Measurements from ENCODE around the gene SLC2A11.
A peak's percentile ranks its signal among the peaks of the same experiment; 100 is the strongest.

SLC2A11 gene

DNA sequence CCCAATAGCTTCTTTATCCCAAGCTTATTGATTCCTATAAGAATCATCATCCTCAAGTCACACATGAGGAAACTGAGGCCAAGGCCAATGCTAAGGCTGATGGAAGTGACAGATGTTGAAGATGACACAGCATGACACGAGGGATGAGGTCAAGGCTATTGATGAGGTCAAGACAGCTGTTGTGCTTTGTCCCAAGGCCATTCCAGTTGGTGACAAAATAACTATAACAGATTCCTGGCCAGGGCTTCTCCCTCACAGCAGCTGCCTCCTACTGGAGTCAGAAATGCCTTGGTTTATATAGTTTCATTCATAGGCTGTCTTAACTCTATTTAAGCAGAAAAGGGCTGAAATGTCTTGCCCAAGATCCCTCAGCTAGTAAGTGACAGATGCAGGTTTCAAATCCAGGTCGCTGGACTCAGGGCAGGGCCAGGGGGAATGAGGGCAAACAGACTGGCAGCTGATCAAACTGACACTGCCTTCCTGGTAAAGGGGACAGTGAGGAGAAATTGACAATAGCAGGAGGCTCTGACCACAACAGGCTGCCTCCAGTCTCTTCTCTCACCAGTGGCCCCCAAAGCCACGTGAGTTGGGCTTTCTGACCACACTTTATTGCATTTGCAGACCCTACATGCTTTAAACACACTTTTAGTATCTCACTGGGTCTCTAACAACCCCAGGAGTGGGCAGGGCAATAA is 53.0 kb downstream of the SLC2A11 start:
- Histone ChIP-seq H3K9me3 (ENCODE audit: insufficient read depth, low read length) (no peaks in the 10 kb centered on the region), H3K9ac (ENCODE audit: low read length) (no peak overlapping the region), H4K20me1 (ENCODE audit: low read depth, low read length) (no peaks in the 10 kb centered on the region), H3K27me3 (ENCODE audit: low read length) (no peaks in the 10 kb centered on the region), H3K27ac (ENCODE audit: low read depth, low read length) (no peak overlapping the region), H3K4me2 (ENCODE audit: low read depth, low read length, poor library complexity, severe bottlenecking) (no peak overlapping the region), H3K36me3 (ENCODE audit: low read length) (no peaks in the 10 kb centered on the region), H3K9me2 (replicated peaks; ENCODE audit: insufficient read depth, low read length) (no peaks in the 10 kb centered on the region), H3F3A (ENCODE audit: insufficient read depth) (peaks cover 13% of the 10 kb centered on the region), H3K79me2 (ENCODE audit: insufficient read depth, low read length) (no peaks in the 10 kb centered on the region), H2AFZ (ENCODE audit: low read depth, low read length, severe bottlenecking) (no peak overlapping the region), H3K4me3 (ENCODE audit: insufficient read depth, low read length, poor library complexity, severe bottlenecking) (no peak overlapping the region)
- TF ChIP-seq EZH2phosphoT487 (conservative IDR thresholded peaks at IDR 0.05; ENCODE audit: low read length), result no peak
- TF ChIP-seq, protein P1, sequence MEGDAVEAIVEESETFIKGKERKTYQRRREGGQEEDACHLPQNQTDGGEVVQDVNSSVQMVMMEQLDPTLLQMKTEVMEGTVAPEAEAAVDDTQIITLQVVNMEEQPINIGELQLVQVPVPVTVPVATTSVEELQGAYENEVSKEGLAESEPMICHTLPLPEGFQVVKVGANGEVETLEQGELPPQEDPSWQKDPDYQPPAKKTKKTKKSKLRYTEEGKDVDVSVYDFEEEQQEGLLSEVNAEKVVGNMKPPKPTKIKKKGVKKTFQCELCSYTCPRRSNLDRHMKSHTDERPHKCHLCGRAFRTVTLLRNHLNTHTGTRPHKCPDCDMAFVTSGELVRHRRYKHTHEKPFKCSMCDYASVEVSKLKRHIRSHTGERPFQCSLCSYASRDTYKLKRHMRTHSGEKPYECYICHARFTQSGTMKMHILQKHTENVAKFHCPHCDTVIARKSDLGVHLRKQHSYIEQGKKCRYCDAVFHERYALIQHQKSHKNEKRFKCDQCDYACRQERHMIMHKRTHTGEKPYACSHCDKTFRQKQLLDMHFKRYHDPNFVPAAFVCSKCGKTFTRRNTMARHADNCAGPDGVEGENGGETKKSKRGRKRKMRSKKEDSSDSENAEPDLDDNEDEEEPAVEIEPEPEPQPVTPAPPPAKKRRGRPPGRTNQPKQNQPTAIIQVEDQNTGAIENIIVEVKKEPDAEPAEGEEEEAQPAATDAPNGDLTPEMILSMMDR (IDR thresholded peaks at IDR 0.05; ENCODE audit: insufficient read depth, low read length, poor library complexity, severe bottlenecking), result no peak

DNA sequence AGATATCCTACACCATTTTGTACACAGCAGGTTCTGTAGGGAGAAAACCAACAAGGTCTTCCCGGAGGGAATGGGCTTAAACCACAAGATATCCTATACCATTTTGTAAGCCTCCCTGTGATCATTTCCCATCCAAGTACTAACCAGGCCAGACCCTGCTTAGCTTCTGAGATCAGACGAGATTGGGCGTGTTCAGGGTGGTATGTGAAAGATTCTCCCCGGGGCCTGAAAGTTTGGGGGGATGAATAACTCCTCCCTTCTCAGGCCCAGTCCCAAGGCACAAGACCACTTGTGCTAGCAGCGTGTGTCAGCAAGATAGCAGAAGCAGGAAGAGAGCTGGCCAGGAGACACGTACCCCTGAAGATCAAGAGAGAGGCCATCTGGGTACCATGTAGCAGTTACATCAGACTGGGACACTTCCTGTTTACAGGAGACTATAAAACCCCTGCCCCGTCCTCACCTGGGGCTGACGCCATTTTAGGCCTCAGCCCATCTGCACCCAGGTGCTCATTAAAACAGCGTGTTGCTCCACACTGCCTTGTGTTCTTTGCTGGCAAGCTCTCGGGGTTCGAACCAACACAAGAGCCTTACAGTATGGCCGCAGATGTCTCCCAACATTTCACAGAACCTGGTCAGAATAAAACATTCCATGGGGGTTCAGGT is 53.8 kb downstream of the SLC2A11 start:
- Histone ChIP-seq H3K4me3 (ENCODE audit: insufficient read depth, low read length, poor library complexity, severe bottlenecking) (no peak overlapping the region), H3K9ac (ENCODE audit: low read length) (no peak overlapping the region), H3K79me2 (ENCODE audit: insufficient read depth, low read length) (no peaks in the 10 kb centered on the region), H3K4me2 (ENCODE audit: low read depth, low read length, poor library complexity, severe bottlenecking) (no peak overlapping the region), H3K9me2 (replicated peaks; ENCODE audit: insufficient read depth, low read length) (no peaks in the 10 kb centered on the region), H3K27ac (ENCODE audit: low read depth, low read length) (no peak overlapping the region), H3K9me3 (ENCODE audit: insufficient read depth, low read length) (no peaks in the 10 kb centered on the region), H3K27me3 (ENCODE audit: low read length) (no peaks in the 10 kb centered on the region), H2AFZ (ENCODE audit: low read depth, low read length, severe bottlenecking) (no peak overlapping the region), H4K20me1 (ENCODE audit: low read depth, low read length) (no peaks in the 10 kb centered on the region), H3F3A (ENCODE audit: insufficient read depth) (peaks cover 14% of the 10 kb centered on the region), H3K36me3 (ENCODE audit: low read length) (no peaks in the 10 kb centered on the region)
- TF ChIP-seq, protein P1 (IDR thresholded peaks at IDR 0.05; ENCODE audit: insufficient read depth, low read length, poor library complexity, severe bottlenecking), result no peak
- TF ChIP-seq EZH2phosphoT487 (conservative IDR thresholded peaks at IDR 0.05; ENCODE audit: low read length), result no peak

DNA sequence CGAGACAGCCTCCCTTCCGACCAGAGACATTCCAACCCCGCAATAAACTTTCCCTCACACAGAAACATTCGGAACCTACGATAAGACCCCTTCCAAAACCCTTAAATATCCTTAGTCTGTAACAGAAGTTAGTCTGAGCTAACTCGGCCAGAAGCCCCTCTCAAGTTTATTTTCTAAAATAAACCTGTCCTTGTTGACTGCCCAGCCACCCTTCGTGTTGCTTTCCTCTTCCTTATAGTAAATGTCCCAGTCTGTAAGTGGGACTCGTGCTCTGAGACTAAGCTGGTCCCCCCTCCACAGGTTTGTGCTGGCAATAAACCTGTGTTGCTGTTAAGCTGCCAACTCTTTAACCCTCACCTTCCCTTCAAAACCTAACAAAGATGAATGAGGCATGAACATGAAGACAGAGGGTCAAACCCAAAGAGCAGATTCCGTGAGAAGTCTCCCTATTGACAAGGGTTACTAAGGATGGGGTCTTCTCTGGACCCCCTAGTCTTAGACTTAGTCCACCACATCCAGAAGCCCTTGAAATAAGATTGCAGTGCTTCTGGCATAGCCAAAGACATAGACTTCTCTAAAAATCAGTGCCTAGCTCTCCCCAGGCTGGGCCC is 54.7 kb downstream of the SLC2A11 start:
- Histone ChIP-seq H3K27ac (ENCODE audit: low read depth, low read length) (no peak overlapping the region), H4K20me1 (ENCODE audit: low read depth, low read length) (no peaks in the 10 kb centered on the region), H3K79me2 (ENCODE audit: insufficient read depth, low read length) (no peaks in the 10 kb centered on the region), H3K9me2 (replicated peaks; ENCODE audit: insufficient read depth, low read length) (no peaks in the 10 kb centered on the region), H3K4me2 (ENCODE audit: low read depth, low read length, poor library complexity, severe bottlenecking) (peak overlapping the region; percentile 90), H3K36me3 (ENCODE audit: low read length) (no peaks in the 10 kb centered on the region), H3K9ac (ENCODE audit: low read length) (no peak overlapping the region), H3K27me3 (ENCODE audit: low read length) (no peaks in the 10 kb centered on the region), H3F3A (ENCODE audit: insufficient read depth) (peaks cover 14% of the 10 kb centered on the region), H3K4me3 (ENCODE audit: insufficient read depth, low read length, poor library complexity, severe bottlenecking) (no peak overlapping the region), H2AFZ (ENCODE audit: low read depth, low read length, severe bottlenecking) (no peak overlapping the region), H3K9me3 (ENCODE audit: insufficient read depth, low read length) (no peaks in the 10 kb centered on the region)
- no peak for TF ChIP-seq EZH2phosphoT487 (conservative IDR thresholded peaks at IDR 0.05; ENCODE audit: low read length)
- TF ChIP-seq, protein P1 (IDR thresholded peaks at IDR 0.05; ENCODE audit: insufficient read depth, low read length, poor library complexity, severe bottlenecking), result no peak

All from SU-DHL-6 (cell line).